GM12878 (cell line): ENCODE measurements around the gene CHIT1. TPM values are rescaled to one million over a fixed set of nuclear protein-coding genes. Genes with fewer than 3 reads are reported as not detected.

Experiments used
- ATAC-seq: fragments of 200-7000 bp; cut with Tn5 transposase; 3 replicates; pipeline ENCODE4 v1.9.1; 2020; ENCODE audit warnings: mild to moderate bottlenecking, moderate library complexity
- BruUV-seq: library from RNA; stranded (reverse); fragments of 400-500 nt; replicated peaks from 2 replicates; lab custom pipeline; 2021; lab: Mats Ljungman, UMichigan
- CTCF ChIA-PET: fragments of 300-600 bp; sonication (Branson Sonifier 250); formaldehyde crosslinking; extraction: SDS; loops from one replicate; lab custom pipeline; 2021; ENCODE audit warnings: inconsistent platforms; lab: Yijun Ruan, JAX
- POLR2A ChIA-PET: fragments of 350-600 bp; formaldehyde crosslinking; extraction: SDS; loops from one replicate; lab custom pipeline; 2021; ENCODE audit warnings: inconsistent platforms; lab: Charles Lee
- RAD21 ChIA-PET: fragments of 300-600 bp; sonication (Branson Sonifier 250); formaldehyde crosslinking; loops from one replicate; lab custom pipeline; 2023; ENCODE audit warnings: antibody characterized with exemption; ENCODE audit not compliant: unreplicated experiment; lab: Charles Lee
- SMC1A ChIA-PET: fragments of 300-600 bp; sonication (Branson Sonifier 250); formaldehyde crosslinking; loops from one replicate; lab custom pipeline; 2023; ENCODE audit not compliant: unreplicated experiment, uncharacterized antibody; lab: Charles Lee
- DNase-seq: peaks from one replicate; pipeline ENCODE4 v3.0.0-alpha.2; 2011; ENCODE audit warnings: low read depth, low spot score
- FAIRE-seq: peaks from 3 replicates; lab custom pipeline; 2011; peaks lifted over from hg19 to GRCh38; lab: Jason Lieb, UNC
- H2AFZ ChIP-seq: 2 replicates; pipeline ENCODE4 v1.6.0; 2011; ENCODE audit warnings: low read depth, low read length, control low read depth; ENCODE audit not compliant: control insufficient read depth
- H3K27ac ChIP-seq: 2 replicates; pipeline ENCODE4 v1.5.1; 2011; ENCODE audit warnings: control low read depth; ENCODE audit not compliant: control insufficient read depth, insufficient read depth
- H3K27me3 ChIP-seq, 2 experiments: replicated peaks in 1 of 2; 2 replicates each; pipeline versions ENCODE4 v1.6.0 to v1.6.1; 2011; ENCODE audit warnings: low read length in 1 of 2; ENCODE audit not compliant: control insufficient read depth in 2 of 2, insufficient read depth in 2 of 2
- H3K36me3 ChIP-seq, 2 experiments: 2 replicates each; pipeline ENCODE4 v1.5.1; 2011; ENCODE audit warnings: low read length in 1 of 2; ENCODE audit not compliant: control insufficient read depth in 2 of 2, insufficient read depth in 2 of 2
- H3K4me1 ChIP-seq: 2 replicates; pipeline ENCODE4 v1.6.1; 2011; ENCODE audit warnings: mild to moderate bottlenecking, low read length, moderate library complexity, mixed read lengths; ENCODE audit not compliant: control insufficient read depth, insufficient read depth
- H3K4me2 ChIP-seq: 2 replicates; pipeline ENCODE4 v1.6.0; 2011; ENCODE audit warnings: control low read depth; ENCODE audit not compliant: control insufficient read depth, insufficient read depth
- H3K4me3 ChIP-seq: fragments of 200-600 bp; sonication (generic); 2 replicates; pipeline ENCODE4 v1.5.1; 2016
- H3K79me2 ChIP-seq: 2 replicates; pipeline ENCODE4 v1.6.0; 2011; ENCODE audit warnings: low read length; ENCODE audit not compliant: control insufficient read depth, insufficient read depth
- H3K9ac ChIP-seq: 2 replicates; pipeline ENCODE4 v1.8.0; 2011; ENCODE audit warnings: low read length, control low read depth, mixed read lengths; ENCODE audit not compliant: control insufficient read depth, insufficient read depth
- H3K9me3 ChIP-seq: replicated peaks from 3 replicates; pipeline ENCODE4 v1.5.1; 2011; ENCODE audit warnings: mild to moderate bottlenecking, low read length; ENCODE audit not compliant: control insufficient read depth, insufficient read depth
- H4K20me1 ChIP-seq: 2 replicates; pipeline ENCODE4 v1.6.0; 2011; ENCODE audit not compliant: control insufficient read depth, insufficient read depth
- BHLHE40 ChIP-seq, 2 experiments: fragments of 450-650 bp in 1 of 2; IDR thresholded peaks; 2 replicates each; pipeline ENCODE4 v1.6.1; 2011 to 2017; ENCODE audit warnings: low read depth in 2 of 2, borderline replicate concordance in 1 of 2, improper control_type of control experiment in 1 of 2, low read length in 1 of 2, mild to moderate bottlenecking in 1 of 2
- ZBED1 ChIP-seq: IDR thresholded peaks from 2 replicates; pipeline ENCODE4 v1.6.1; 2016; ENCODE audit warnings: borderline replicate concordance
- ZNF687 ChIP-seq: fragments of 450-650 bp; IDR thresholded peaks from 2 replicates; pipeline ENCODE4 v1.6.1; 2017; ENCODE audit warnings: mild to moderate bottlenecking, moderate library complexity
- WGBS: methylation state at CpG from one replicate; pipeline ENCODE4 v1.1.6; 2016; ENCODE audit warnings: low lambda C conversion rate; ENCODE audit not compliant: insufficient replicate concordance, insufficient coverage; ENCODE audit errors: missing lambda C conversion rate; 5-methylcytosine and 5-hydroxymethylcytosine counted together
- in situ Hi-C: fragments of 300-500 bp; cut with MboI; formaldehyde crosslinking; loops from 9 replicates; pipeline ENCODE4 v1.14.3; 2018; ENCODE audit warnings: mixed read lengths
- intact Hi-C: fragments of 100-400 bp; cut with micrococcal nuclease; formaldehyde crosslinking; loops from one replicate; pipeline ENCODE4 v1.14.2; 2022; ENCODE audit not compliant: unreplicated experiment
- polyA plus RNA-seq, 11 experiments: library from polyadenylated mRNA; depleted of rRNA in 4 of 11; unstranded in 6 of 11; stranded (reverse) in 5 of 11; fragments of >200 nt; fragmentation: Nextera tagmentation in 4 of 11; fragmentation: Illumina TruSeq in 1 of 11; extraction: Ambion mirVana in 4 of 11; extraction: Trizol in 1 of 11; gene quantifications; 1 replicate in 1 of 11; 2 replicates in 10 of 11; pipeline versions ENCODE4 v1.2.1 to v1.2.3, GENCODE V29; 2011 to 2016; ENCODE audit warnings: inconsistent platforms in 2 of 11, missing spikeins in 2 of 11, low read depth in 1 of 11
- total RNA-seq, 4 experiments: library from RNA; depleted of rRNA in 3 of 4; stranded (reverse); fragments of >200 nt in 3 of 4; fragmentation: Illumina TruSeq in 1 of 4; extraction: Trizol in 1 of 4; gene quantifications; 2 replicates each; pipeline versions ENCODE4 v1.2.1 to v1.2.3, GENCODE V29; 2013 to 2021

CHIT1 gene
- total and polyA plus RNA-seq, 10 of the 15 experiments (the other 5 are each of a cell fraction or from before 2014, with no cell fraction given): 0.02 to 2.1 (median 0.76) TPM

- BruUV-seq: no TSS peak
- ATAC-seq (peak; percentile 23; the same call in 2 of the 3 replicates), FAIRE-seq (no peak), DNase-seq (no peak)
- in situ Hi-C loops: no loop called here
- SMC1A ChIA-PET: interaction anchor here (0.9 to 2.8 kb wide), 7 partner anchors 21 to 126 kb away, joined by 3 to 35 read pairs (median 3); no protein-coding TSS in a partner anchor
- Histone ChIP-seq H3K9ac (no peak overlapping the region), H3K27ac (no peak overlapping the region), H2AFZ (no peak overlapping the region), H4K20me1 (no peaks in the 10 kb centered on the region), H3K27me3 (peaks cover 0 to 2% of the 10 kb centered on the region in 2 experiments; a peak in 3 of 4 replicates), H3K4me1 (no peaks in the 10 kb centered on the region), H3K4me3 (no peak overlapping the region), H3K9me3 (no peaks in the 10 kb centered on the region), H3K36me3 (no peaks in the 10 kb centered on the region), H3K79me2 (no peaks in the 10 kb centered on the region), H3K4me2 (no peak overlapping the region)
- RAD21 ChIA-PET: interaction anchor here (1.0 to 4.6 kb wide), 10 partner anchors 9 to 128 kb away, joined by 3 to 61 read pairs (median 6); no protein-coding TSS in a partner anchor
- CTCF ChIA-PET: interaction anchor here (0.9 to 8.0 kb wide), 17 partner anchors 11 to 128 kb away, joined by 3 to 114 read pairs (median 4); no protein-coding TSS in a partner anchor
- 43% methylated on average over 17 of the region's 23 CpGs for WGBS
- intact Hi-C loops: no loop called here
- POLR2A ChIA-PET: interaction anchor here (0.9 kb wide), 1 partner anchor 49 kb away, joined by 4 read pairs; no protein-coding TSS in a partner anchor
- TF ChIP-seq ZBED1 (no peak), BHLHE40 (IDR thresholded peaks at IDR 0.05; ENCODE audit: borderline replicate concordance in 1 of 2, low read depth in 2 of 2, low read length in 1 of 2) (peak in 1 of 2 experiments; percentile 77; a peak in 2 of 4 replicates), ZNF687 (no peak)
Observed at GRCh38 chr1:203167026-203167912, 62.2 kb downstream of the CHIT1 start.
